Measurements from ENCODE around the gene PCSK7. TPM values are rescaled to one million over a fixed set of nuclear protein-coding genes. Genes with fewer than 3 reads are reported as not detected.
A peak's percentile ranks its signal among the peaks of the same experiment; 100 is the strongest.

PCSK7 gene
- total RNA-seq, 1 donor from 2014 or later = 93.6 TPM

- Mint-ChIP-seq H3K36me3 (ENCODE audit: low read depth, unreplicated experiment) (peaks cover 19% of the 10 kb centered on the region), H3K27me3 (ENCODE audit: unreplicated experiment) (peaks cover 24% of the 10 kb centered on the region), H3K4me1 (ENCODE audit: unreplicated experiment) (peaks cover 11% of the 10 kb centered on the region), H3K27ac (ENCODE audit: unreplicated experiment) (peak within 1 kb of the TSS; percentile 30), H3K4me3 (ENCODE audit: unreplicated experiment) (peak within 1 kb of the TSS; percentile 37), H3K9me3 (ENCODE audit: unreplicated experiment) (no peaks in the 10 kb centered on the region)
- TF ChIP-seq, protein P1, sequence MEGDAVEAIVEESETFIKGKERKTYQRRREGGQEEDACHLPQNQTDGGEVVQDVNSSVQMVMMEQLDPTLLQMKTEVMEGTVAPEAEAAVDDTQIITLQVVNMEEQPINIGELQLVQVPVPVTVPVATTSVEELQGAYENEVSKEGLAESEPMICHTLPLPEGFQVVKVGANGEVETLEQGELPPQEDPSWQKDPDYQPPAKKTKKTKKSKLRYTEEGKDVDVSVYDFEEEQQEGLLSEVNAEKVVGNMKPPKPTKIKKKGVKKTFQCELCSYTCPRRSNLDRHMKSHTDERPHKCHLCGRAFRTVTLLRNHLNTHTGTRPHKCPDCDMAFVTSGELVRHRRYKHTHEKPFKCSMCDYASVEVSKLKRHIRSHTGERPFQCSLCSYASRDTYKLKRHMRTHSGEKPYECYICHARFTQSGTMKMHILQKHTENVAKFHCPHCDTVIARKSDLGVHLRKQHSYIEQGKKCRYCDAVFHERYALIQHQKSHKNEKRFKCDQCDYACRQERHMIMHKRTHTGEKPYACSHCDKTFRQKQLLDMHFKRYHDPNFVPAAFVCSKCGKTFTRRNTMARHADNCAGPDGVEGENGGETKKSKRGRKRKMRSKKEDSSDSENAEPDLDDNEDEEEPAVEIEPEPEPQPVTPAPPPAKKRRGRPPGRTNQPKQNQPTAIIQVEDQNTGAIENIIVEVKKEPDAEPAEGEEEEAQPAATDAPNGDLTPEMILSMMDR (IDR thresholded peaks at IDR 0.05; ENCODE audit: unreplicated experiment) = no peak
- DNase-seq (ENCODE audit: low spot score) = peak; percentile 48
These were observed 32.6 kb downstream of the PCSK7 start, which contains the start of gene TAGLN for GRCh38 chr11:117199053-117199915. Gene TAGLN (plus strand): TSS chr11:117199370. CDS start chr11:117203014, 3,644 bp downstream.

GRCh38 chr11:117198613-117199012, 33.3 kb downstream of the PCSK7 start:
- peak overlapping the region; percentile 37 for H3K4me3 Mint-ChIP-seq (ENCODE audit: unreplicated experiment)
- H3K27me3 Mint-ChIP-seq (ENCODE audit: unreplicated experiment) = peaks cover 20% of the 10 kb centered on the region
- TF ChIP-seq, protein P1 (IDR thresholded peaks at IDR 0.05; ENCODE audit: unreplicated experiment) = no peak
- no peaks in the 10 kb centered on the region for H3K9me3 Mint-ChIP-seq (ENCODE audit: unreplicated experiment)
- peak overlapping the region; percentile 30 for H3K27ac Mint-ChIP-seq (ENCODE audit: unreplicated experiment)
- H3K4me1 Mint-ChIP-seq (ENCODE audit: unreplicated experiment) = peaks cover 11% of the 10 kb centered on the region
- no peak for DNase-seq (ENCODE audit: low spot score)
- H3K36me3 Mint-ChIP-seq (ENCODE audit: low read depth, unreplicated experiment) = peaks cover 19% of the 10 kb centered on the region

DNA sequence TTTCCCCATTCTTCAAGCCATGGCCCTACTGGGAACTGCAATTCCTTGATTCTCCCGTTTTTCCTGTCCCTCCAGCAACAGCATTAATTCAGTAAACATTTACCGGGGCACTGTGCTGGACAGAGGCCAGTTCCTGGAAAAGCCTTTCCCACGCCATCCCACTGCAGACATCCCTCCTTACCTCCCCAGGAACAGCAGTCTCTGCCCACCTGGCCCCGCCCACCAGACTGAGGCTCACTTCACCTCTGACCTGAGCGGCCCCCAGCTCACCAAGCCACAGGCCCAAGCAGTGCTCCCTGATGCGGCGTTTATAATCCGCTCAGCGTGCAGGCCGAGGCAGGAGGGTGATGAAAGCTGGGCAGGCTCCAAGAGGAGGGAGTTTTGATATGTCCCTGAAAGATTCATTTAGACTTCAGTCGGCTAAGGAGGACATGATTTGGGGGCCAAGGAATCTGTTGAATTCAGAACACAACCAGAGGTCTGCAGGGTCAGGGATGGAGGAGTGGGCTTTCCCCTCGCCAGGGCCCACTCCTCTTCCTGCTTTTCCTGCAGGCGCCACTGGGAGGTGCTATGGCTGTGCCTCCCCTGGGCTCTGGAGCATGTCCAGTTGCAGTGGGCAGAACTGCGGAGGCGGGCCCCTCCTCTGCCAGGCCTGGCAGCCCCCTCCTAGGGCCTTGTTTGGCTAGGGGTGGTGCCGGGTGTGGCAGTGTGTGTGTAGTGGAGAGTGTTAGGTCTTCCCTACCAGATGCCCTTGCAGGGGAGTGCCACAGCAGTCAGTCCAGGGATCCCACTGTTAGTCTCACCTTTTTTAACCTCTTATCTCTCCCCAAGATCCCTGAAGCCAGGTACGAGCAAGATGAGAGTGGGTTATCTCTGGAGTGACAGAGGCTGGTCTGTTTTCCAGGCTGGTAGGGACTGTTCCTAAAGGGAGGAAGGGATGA, 34.1 kb downstream of the PCSK7 start:
- TF ChIP-seq, protein P1 (IDR thresholded peaks at IDR 0.05; ENCODE audit: unreplicated experiment) = peak; percentile 44
- H3K4me1 Mint-ChIP-seq (ENCODE audit: unreplicated experiment) = peaks cover 15% of the 10 kb centered on the region
- peak overlapping the region; percentile 65 for H3K4me3 Mint-ChIP-seq (ENCODE audit: unreplicated experiment)
- peak; percentile 69 for DNase-seq (ENCODE audit: low spot score)
- no peaks in the 10 kb centered on the region for H3K9me3 Mint-ChIP-seq (ENCODE audit: unreplicated experiment)
- peaks cover 21% of the 10 kb centered on the region for H3K27me3 Mint-ChIP-seq (ENCODE audit: unreplicated experiment)
- H3K27ac Mint-ChIP-seq (ENCODE audit: unreplicated experiment) = no peak overlapping the region
- peaks cover 22% of the 10 kb centered on the region for H3K36me3 Mint-ChIP-seq (ENCODE audit: low read depth, unreplicated experiment)

GRCh38 chr11:117197006-117197405, 34.9 kb downstream of the PCSK7 start:
- TF ChIP-seq, protein P1 (IDR thresholded peaks at IDR 0.05; ENCODE audit: unreplicated experiment) = no peak
- H3K9me3 Mint-ChIP-seq (ENCODE audit: unreplicated experiment) = no peaks in the 10 kb centered on the region
- H3K4me3 Mint-ChIP-seq (ENCODE audit: unreplicated experiment) = no peak overlapping the region
- H3K36me3 Mint-ChIP-seq (ENCODE audit: low read depth, unreplicated experiment) = peaks cover 26% of the 10 kb centered on the region
- H3K27me3 Mint-ChIP-seq (ENCODE audit: unreplicated experiment) = peaks cover 20% of the 10 kb centered on the region
- DNase-seq (ENCODE audit: low spot score) = no peak
- H3K4me1 Mint-ChIP-seq (ENCODE audit: unreplicated experiment) = peaks cover 15% of the 10 kb centered on the region
- H3K27ac Mint-ChIP-seq (ENCODE audit: unreplicated experiment) = no peak overlapping the region
